Endothelial cell of umbilical vein (primary cell): ENCODE measurements around the gene PPP1R13B. TPM values are rescaled to one million over a fixed set of nuclear protein-coding genes. Genes with fewer than 3 reads are reported as not detected.

ENCODE experiments used
- BruUV-seq: library from RNA; stranded (reverse); fragments of 400-500 nt; replicated peaks from 2 replicates; lab custom pipeline; 2021; lab: Mats Ljungman, UMichigan
- CTCF ChIA-PET: fragments of 300-600, 350-600 bp; sonication (Branson Sonifier 250); formaldehyde crosslinking; loops from one replicate; lab custom pipeline; 2021; ENCODE audit warnings: antibody characterized with exemption, inconsistent platforms; lab: Charles Lee
- POLR2A ChIA-PET: fragments of 300-600, 350-600 bp; sonication (Branson Sonifier 250); formaldehyde crosslinking; loops from one replicate; lab custom pipeline; 2021; ENCODE audit warnings: antibody characterized with exemption, inconsistent platforms; lab: Charles Lee
- DNase-seq: peaks from one replicate; pipeline ENCODE4 v3.0.0-alpha.2; 2011; ENCODE audit warnings: low read depth, low spot score
- FAIRE-seq: peaks from 2 replicates; lab custom pipeline; 2011; peaks lifted over from hg19 to GRCh38; lab: Jason Lieb, UNC
- H2AFZ ChIP-seq: 2 replicates; pipeline ENCODE4 v1.6.0; 2012; ENCODE audit warnings: low read depth, low read length, control low read depth, inconsistent platforms
- H3K27ac ChIP-seq: 2 replicates; pipeline ENCODE4 v1.5.1; 2011; ENCODE audit warnings: low read depth, mild to moderate bottlenecking, control low read depth, low read length, moderate library complexity; ENCODE audit not compliant: insufficient read depth
- H3K27me3 ChIP-seq, 2 experiments: 2 replicates each; pipeline versions ENCODE4 v1.6.0 to v1.6.1; 2011; ENCODE audit warnings: low read length in 2 of 2, mixed read lengths in 1 of 2; ENCODE audit not compliant: control insufficient read depth in 2 of 2, insufficient read depth in 2 of 2
- H3K36me3 ChIP-seq, 2 experiments: 2 replicates in 1 of 2; 3 replicates in 1 of 2; pipeline ENCODE4 v1.5.1; 2011; ENCODE audit warnings: low read length in 2 of 2, mild to moderate bottlenecking in 1 of 2, moderate library complexity in 1 of 2; ENCODE audit not compliant: control insufficient read depth in 2 of 2, insufficient read depth in 2 of 2; ENCODE audit errors: extremely low read depth in 1 of 2
- H3K4me1 ChIP-seq: 3 replicates; pipeline ENCODE4 v1.5.1; 2011; ENCODE audit warnings: mild to moderate bottlenecking, low read length; ENCODE audit not compliant: control insufficient read depth, insufficient read depth; ENCODE audit errors: extremely low read depth
- H3K4me2 ChIP-seq: 2 replicates; pipeline ENCODE4 v1.6.1; 2011; ENCODE audit warnings: low read length, control low read depth, mixed read lengths; ENCODE audit not compliant: insufficient read depth
- H3K4me3 ChIP-seq, 3 experiments: fragments of 200-600 bp in 1 of 3; sonication (generic), shearing (Covaris generic) in 1 of 3; replicated peaks in 1 of 3; 2 replicates each; pipeline ENCODE4 v1.5.1; 2011 to 2016; ENCODE audit warnings: control low read depth in 3 of 3, low read length in 3 of 3, mild to moderate bottlenecking in 2 of 3, inconsistent platforms in 1 of 3, low read depth in 1 of 3, moderate library complexity in 1 of 3; ENCODE audit not compliant: insufficient read depth in 1 of 3
- H3K79me2 ChIP-seq: 2 replicates; pipeline ENCODE4 v1.6.0; 2012; ENCODE audit warnings: low read length, inconsistent platforms; ENCODE audit not compliant: control insufficient read depth, insufficient read depth
- H3K9ac ChIP-seq: replicated peaks from 2 replicates; pipeline ENCODE3; 2011; ENCODE audit warnings: low read length, control low read depth; ENCODE audit not compliant: insufficient read depth; ENCODE audit errors: extremely low read depth
- H3K9me1 ChIP-seq: replicated peaks from 3 replicates; pipeline ENCODE4 v1.6.0; 2011; ENCODE audit warnings: mild to moderate bottlenecking, low read length; ENCODE audit not compliant: control insufficient read depth, insufficient read depth; ENCODE audit errors: extremely low read depth
- H3K9me3 ChIP-seq: replicated peaks from 2 replicates; pipeline ENCODE4 v1.5.1; 2012; ENCODE audit warnings: low read length, inconsistent platforms; ENCODE audit not compliant: control insufficient read depth, insufficient read depth
- H4K20me1 ChIP-seq: replicated peaks from 2 replicates; pipeline ENCODE3; 2011; ENCODE audit warnings: mild to moderate bottlenecking, low read length; ENCODE audit not compliant: control insufficient read depth, insufficient read depth; ENCODE audit errors: extremely low read depth
- CTCF ChIP-seq, 2 donors: IDR thresholded peaks; 1 replicate in 1 of 2; 2 replicates in 1 of 2; pipeline ENCODE4 v1.5.1; 2011; ENCODE audit warnings: low read length in 2 of 2, mild to moderate bottlenecking in 2 of 2, moderate library complexity in 2 of 2, control low read depth in 1 of 2, inconsistent platforms in 1 of 2, low read depth in 1 of 2; ENCODE audit not compliant: insufficient read depth in 1 of 2; ENCODE audit errors: extremely low read depth in 1 of 2
- EZH2 ChIP-seq: IDR thresholded peaks from 2 replicates; pipeline ENCODE4 v1.6.1; 2012; ENCODE audit warnings: borderline replicate concordance, low read depth, mild to moderate bottlenecking, moderate library complexity, low read length, inconsistent platforms; ENCODE audit not compliant: severe bottlenecking
- FOS ChIP-seq: IDR thresholded peaks from 2 replicates; pipeline ENCODE4 v1.6.1; 2011; ENCODE audit warnings: mild to moderate bottlenecking, low read length, moderate library complexity, borderline replicate concordance; ENCODE audit not compliant: insufficient read depth
- GATA2 ChIP-seq: IDR thresholded peaks from 2 replicates; pipeline ENCODE4 v1.7.0; 2011; ENCODE audit warnings: low read depth, mild to moderate bottlenecking, moderate library complexity, mixed read lengths, low read length; ENCODE audit not compliant: insufficient read length, insufficient read depth
- JUN ChIP-seq: IDR thresholded peaks from 2 replicates; pipeline ENCODE4 v1.6.1; 2011; ENCODE audit warnings: borderline replicate concordance, low read depth; ENCODE audit not compliant: insufficient read length, insufficient read depth
- MAX ChIP-seq: IDR thresholded peaks from 2 replicates; pipeline ENCODE4 v1.6.1; 2011; ENCODE audit not compliant: insufficient read depth, insufficient read length
- MYC ChIP-seq: IDR thresholded peaks from one replicate; pipeline ENCODE4 v1.6.1; 2011; ENCODE audit warnings: mild to moderate bottlenecking, low read depth, low read length
- POLR2A ChIP-seq: IDR thresholded peaks from 2 replicates; pipeline ENCODE4 v1.6.1; 2012; ENCODE audit warnings: low read depth, mild to moderate bottlenecking, control low read depth, low read length
- POLR2AphosphoS5 ChIP-seq: IDR thresholded peaks from 2 replicates; pipeline ENCODE4 v1.6.1; 2012; ENCODE audit warnings: low read depth, mild to moderate bottlenecking, control low read depth, low read length, moderate library complexity; ENCODE audit not compliant: insufficient read depth
- dilution Hi-C: fragments of 300-500 bp; cut with MboI; formaldehyde crosslinking; loops from one replicate; pipeline ENCODE4 v1.15.0; 2019; ENCODE audit warnings: low sequenced_read_pairs; ENCODE audit not compliant: extremely low pct_ligation_motif_present
- intact Hi-C: fragments of 100-400 bp; cut with micrococcal nuclease; formaldehyde crosslinking; loops from one replicate; pipeline ENCODE4 v1.10.0; 2022
- polyA plus RNA-seq, 4 experiments: library from polyadenylated mRNA; depleted of rRNA in 3 of 4; stranded (reverse) in 3 of 4; unstranded in 1 of 4; fragments of >200 nt; gene quantifications; 2 replicates each; pipeline versions ENCODE4 v1.2.1 to v1.2.3, GENCODE V29; 2011 to 2012; ENCODE audit warnings: missing spikeins in 1 of 4
- total RNA-seq: library from RNA; stranded (reverse); gene quantifications from 2 replicates; pipeline ENCODE4 v1.2.3, GENCODE V29; 2021

The PPP1R13B gene
- total and polyA plus RNA-seq, 2 donors (not counting 3 experiments of a cell fraction or from before 2014, with no cell fraction given) = 10.0 to 30.0 TPM

- Histone ChIP-seq H3K27ac (no peak overlapping the region), H3K9me3 (no peaks in the 10 kb centered on the region), H3K9ac (no peak overlapping the region), H3K36me3 (peaks cover 0 to 17% of the 10 kb centered on the region in 2 experiments), H3K9me1 (no peaks in the 10 kb centered on the region), H3K4me3 (no peak overlapping the region), H3K27me3 (no peaks in the 10 kb centered on the region), H2AFZ (no peak overlapping the region), H3K4me2 (no peak overlapping the region), H3K4me1 (no peaks in the 10 kb centered on the region), H4K20me1 (no peaks in the 10 kb centered on the region), H3K79me2 (peaks cover 36% of the 10 kb centered on the region)
- FAIRE-seq (no peak), DNase-seq (no peak)
- intact Hi-C loops = no loop called here
- dilution Hi-C loops = no loop called here
- no TSS peak for BruUV-seq
- CTCF ChIA-PET = no interaction called here
- TF ChIP-seq MYC (no peak), CTCF (IDR thresholded peaks at IDR 0.05; ENCODE audit: extremely low read depth in 1 of 2, insufficient read depth in 1 of 2, low read depth in 1 of 2, low read length in 2 of 2) (no peak), JUN (no peak), POLR2A (no peak), EZH2 (no peak), MAX (no peak), GATA2 (no peak), POLR2AphosphoS5 (no peak), FOS (no peak)
- POLR2A ChIA-PET = no interaction called here
Observed at GRCh38 chr14:103726474-103726873, 120.9 kb downstream of the PPP1R13B start.
